HG03460 (cell line): ENCODE results near the gene PIAS1.
"Not testable (repeated sequence)": the region's sequence is repeated elsewhere in the genome, so short reads cannot be mapped to it uniquely, and the experiment has no call there.

Experiments
- ATAC-seq: cut with Tn5 transposase; IDR thresholded peaks from one replicate; pipeline ENCODE4 v1.9.1; 2021; ENCODE audit not compliant: unreplicated experiment

The PIAS1 gene

GRCh38 chr15:68200016-68200861 is 146.1 kb downstream of the PIAS1 start:
- ATAC-seq, result no peak

- no peak for ATAC-seq
Measured at GRCh38 chr15:68201153-68201878, 147.2 kb downstream of the PIAS1 start.

DNA sequence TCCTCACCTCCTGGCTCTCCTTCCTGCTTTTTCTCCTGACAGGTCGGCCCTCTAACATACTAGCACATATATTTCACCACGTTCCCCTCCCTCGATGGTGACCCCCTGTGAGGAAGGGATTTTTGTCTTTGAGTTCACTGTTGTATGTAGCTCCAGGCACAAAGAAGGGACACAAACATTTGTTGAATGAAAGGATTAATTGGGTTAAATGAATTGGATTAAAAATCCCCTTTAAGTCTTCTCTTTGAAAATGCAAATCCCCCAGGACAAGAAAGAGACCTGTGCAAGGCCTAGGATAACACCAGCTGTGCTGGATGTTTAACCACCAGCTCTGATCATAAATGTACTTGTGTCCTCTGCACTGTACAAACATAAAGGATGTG is 147.8 kb downstream of the PIAS1 start:
- ATAC-seq, result no peak

DNA sequence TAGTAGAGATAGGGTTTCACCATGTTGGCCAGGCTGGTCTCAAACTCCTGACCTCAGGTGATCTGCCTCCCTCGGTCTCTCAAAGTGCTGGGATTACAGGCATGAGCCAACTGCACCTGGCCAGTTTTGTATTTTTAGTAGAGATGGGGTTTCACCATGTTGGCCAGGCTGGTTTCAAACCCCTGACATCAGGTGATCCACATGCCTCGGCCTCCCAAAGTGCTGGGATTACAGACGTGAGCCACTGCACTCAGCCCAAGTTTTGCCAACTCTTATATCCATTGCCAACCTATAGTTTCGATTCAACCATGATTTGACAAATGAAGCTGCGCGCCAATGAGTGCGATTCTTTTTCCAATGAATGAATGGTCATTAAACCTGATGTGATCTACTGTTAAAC is 148.9 kb downstream of the PIAS1 start:
- not testable (repeated sequence) for ATAC-seq

DNA sequence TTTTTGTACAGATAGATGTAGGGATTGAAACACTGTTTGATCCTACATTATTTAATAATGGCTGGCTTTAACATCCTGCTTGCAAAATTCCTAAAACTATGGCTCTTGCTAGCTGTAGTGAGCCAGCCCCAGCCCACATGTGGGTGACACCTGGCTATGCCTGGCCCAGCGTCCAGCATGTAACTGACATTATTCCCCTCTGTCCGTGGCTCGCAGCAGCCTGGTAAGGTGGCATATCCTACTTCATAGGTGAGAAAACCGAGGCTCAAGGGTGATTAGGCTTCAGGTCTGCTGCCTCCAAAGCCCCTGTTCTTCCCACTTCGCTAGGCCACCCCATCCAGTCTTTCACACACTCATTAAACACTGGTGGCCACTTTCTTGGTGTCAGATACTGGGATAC is 149.4 kb downstream of the PIAS1 start:
- no peak for ATAC-seq

DNA sequence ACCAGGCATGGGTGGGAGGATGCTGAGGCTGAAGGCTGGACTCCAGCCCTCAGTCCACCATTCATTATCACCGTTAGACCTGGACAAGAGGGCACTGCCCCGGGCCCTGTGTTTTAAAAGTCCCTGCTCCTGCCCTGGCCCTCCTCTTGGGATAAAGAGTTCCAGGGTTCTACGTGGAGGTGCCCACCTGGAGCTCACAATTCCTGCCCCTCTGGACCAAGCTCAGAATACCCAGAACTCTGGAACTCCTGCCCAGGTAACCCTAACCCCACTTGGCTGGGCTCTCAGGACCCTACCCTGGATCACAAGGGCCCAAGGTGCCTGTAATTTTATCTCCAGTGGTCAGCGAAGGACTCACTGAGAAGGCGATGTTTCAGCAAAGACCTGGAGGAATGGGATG is 149.8 kb downstream of the PIAS1 start:
- no peak for ATAC-seq

DNA sequence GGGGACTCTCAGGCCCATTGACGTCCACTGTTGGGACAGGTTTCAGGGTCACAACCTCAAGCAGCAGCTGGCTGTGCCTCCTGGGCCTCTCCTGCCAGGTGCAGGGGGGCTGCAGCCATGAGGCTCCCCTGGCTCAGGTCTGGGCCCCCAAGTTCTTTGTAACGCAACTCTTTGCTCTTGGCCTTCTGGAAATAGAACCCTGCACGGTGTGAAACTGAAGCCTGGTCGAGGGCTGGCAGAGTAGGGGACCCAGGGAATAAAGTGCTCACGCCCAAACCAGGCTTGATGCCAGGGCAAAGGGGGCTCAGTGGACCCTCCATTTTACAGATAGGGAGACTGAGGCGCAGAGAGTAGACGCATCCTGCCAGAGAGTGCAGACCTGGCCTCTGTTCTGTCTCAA is 150.2 kb downstream of the PIAS1 start:
- ATAC-seq, result no peak

- ATAC-seq, result no peak
Measured at GRCh38 chr15:68204776-68205557, 150.9 kb downstream of the PIAS1 start, which contains the start of gene CALML4. Gene CALML4 (minus strand): TSS chr15:68205332. CDS start chr15:68205247, 85 bp downstream.

DNA sequence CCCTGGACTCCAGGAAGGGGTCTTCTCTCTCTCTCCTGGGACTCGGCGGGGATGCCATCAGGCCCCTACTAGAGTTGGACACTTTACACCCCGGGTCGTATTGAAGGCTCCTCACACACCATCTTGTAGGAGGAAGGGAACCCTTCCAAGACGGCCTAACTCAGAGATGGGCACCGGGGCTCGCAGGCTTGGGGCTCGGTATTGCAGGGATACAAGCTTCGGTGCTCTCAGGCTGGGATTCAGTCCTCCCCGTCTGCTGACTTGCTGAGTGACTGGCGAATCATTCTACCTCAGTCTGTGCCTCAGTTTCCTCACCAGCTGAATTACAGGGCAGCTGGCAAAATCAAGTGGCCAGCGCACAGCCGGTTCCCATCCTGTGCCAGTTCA is 151.4 kb downstream of the PIAS1 start:
- ATAC-seq, result no peak

DNA sequence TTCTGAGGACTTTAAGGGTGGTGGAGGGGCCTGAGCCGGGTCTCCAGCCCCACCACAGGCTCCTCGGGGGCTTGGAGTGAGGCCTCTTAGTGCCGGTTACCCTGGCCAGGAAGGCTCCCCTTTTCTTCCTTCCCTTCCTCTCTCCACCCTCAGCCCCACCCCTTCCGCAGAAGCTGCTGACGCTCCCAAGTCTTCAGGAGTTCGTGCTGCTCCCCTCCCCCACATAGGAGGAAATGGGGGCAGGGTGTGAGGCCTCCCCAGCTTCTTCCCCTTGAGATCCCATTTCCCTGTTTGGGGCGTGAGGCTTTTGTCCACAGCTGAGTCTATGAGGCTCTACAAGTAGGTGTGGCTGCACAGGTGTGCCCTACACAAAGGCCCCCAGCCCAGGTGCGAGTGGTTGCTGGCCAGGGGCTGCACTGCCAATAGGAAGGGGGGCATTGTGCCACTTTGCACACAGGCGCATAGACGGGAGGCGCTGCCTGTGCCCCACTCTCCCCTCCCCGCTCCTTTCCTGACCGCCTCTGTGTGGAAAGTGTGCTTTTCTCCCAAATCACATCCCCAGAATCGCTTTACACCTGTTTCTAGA is 151.9 kb downstream of the PIAS1 start:
- no peak for ATAC-seq

DNA sequence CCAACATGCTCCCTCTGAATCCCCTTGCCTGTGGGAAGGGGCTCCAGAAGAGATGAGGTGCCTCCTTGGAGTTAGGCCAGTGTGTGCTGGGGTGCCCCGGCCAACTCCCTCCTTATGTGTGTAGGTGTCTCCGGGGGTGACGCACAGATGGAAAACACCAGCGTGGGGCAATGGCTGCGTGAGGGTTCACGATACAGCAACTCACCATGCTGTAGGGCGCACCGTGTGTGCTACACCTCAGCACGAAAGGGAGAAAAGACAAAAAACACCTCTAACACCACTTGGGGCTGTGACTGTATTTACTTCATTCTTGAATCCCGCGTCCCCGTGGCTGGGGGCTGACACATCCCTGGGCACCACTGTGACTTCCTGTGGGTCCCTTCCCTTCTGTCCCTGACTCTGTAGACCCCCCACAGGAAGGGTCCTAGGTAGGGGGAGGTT is 152.6 kb downstream of the PIAS1 start:
- no peak for ATAC-seq

DNA sequence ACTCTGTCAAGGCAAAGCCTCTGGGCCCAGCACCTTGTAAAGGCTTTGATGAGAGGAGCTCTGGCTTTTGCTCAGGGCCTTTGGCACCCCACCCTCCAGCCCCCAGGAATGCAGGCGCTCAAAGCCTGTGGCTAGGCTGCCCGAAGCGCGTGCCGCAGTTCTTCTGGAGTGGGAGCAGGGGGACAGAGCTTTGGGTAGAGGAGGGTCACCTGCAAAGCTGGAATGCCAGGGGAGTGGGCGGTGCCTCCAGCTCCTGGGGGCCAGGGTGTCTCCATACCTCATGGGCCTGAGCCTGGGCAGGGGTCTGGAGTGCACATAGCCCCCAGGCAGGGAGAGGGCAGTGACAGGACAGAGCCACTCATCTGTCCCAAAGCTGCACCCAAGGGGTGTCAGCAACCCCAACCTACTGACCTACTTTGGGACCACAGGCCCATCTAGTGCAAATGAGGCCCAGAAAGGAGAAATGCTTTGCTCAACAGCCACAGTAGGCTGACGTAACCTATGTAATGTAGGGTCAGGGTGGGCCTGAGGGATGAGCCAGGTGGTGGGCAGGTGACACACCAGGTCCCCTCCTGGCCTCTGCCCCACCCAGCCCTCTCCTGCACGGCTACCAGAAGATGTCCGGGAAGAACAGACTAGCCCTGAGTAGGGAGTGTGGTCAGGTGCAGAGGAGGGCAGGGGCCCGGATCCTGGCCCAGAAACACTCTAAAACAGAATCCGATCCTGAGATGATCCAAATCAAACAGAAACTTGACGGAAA is 153.2 kb downstream of the PIAS1 start:
- no peak for ATAC-seq

- ATAC-seq, result no peak
Measured at GRCh38 chr15:68208136-68208535, 154.0 kb downstream of the PIAS1 start.

DNA sequence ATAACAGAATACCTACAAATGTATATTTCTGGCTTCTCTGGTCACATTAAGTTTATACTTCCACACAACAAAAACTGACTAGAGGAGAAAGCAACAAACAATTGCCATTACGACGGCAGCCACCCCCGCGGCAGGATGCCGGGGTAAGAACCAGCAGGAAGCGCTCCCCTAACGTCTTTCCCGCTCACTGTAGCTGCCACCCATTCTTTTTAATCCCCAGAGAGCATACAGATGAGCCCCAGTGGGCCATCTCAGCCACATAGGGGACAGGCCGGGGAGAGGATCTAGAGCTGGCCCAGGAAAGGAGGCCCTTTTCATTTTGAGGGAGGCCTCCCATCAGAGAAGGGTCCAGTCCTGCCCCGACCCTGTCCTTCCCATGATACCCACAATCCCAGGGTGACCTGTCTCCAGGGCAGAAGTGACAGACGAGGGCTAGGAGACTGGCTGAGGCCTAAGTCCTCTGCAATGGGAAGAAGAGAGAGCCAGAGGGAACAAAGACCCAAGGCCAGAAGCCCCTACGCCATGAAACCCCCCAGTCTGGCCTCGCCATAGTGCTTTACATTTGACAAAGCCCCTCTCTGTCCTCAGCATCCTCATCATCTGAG is 154.6 kb downstream of the PIAS1 start:
- ATAC-seq, result no peak

- no peak for ATAC-seq
Measured at GRCh38 chr15:68209272-68209671, 155.2 kb downstream of the PIAS1 start.

DNA sequence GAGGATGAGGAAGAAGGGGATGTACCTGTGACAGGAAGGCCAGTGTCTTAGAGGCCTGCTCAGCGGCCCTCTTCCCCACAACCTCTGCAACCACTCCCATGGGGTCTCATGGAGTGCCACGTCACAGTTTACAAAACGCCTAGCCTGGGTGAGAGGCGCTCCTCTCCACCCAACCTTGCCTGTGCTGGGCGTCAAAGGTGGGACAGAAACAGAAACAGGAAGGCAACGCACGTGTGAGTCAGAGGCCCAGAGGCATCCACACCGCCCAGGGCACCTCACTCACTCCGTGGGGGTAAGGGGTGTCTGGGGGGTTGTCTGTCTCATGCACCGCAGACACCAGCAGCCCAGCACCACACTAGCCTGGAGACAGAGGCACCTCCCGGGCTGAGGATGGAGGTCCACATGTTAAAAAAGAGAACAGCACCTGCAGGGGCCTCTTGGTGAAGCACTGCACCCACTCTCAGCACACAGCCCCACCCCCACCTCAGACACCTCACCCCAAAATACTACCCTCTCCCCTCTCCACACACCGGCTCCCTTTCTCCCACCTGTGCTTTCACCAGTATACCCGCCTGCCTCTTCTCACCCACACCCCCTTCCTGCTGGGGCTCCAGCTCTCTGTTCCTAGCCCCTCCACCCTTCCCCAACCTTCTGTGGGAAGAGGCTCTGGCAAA is 155.8 kb downstream of the PIAS1 start:
- peak; percentile 63 for ATAC-seq

DNA sequence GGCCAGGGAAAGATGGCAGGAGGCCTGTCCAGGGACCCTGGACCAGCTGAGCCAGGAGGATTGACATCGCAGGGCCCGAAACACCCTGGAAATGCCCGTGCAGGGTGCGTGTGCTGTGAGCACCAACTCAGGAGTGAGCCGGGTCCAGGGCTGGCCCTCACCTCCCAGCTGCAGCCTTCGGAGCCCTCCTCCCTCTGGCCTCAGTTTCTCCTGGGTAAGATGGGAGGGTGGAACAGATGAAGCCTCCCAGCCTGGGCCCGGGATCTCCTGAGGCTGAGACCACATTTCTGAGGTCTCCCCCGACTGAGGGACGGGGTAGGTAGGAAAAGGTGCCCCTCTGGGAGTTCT is 156.3 kb downstream of the PIAS1 start:
- ATAC-seq, result no peak

GRCh38 chr15:68210821-68211655 is 156.9 kb downstream of the PIAS1 start:
- no peak for ATAC-seq
